GM21360 (cell line): ENCODE results near the gene RPS6KC1.
"Not testable (repeated sequence)": the region's sequence is repeated elsewhere in the genome, so short reads cannot be mapped to it uniquely, and the experiment has no call there.

Experiments used
- ATAC-seq: cut with Tn5 transposase; IDR thresholded peaks from one replicate; pipeline ENCODE4 v1.9.1; 2021; ENCODE audit warnings: mild to moderate bottlenecking, moderate library complexity; ENCODE audit not compliant: unreplicated experiment

Gene RPS6KC1

DNA sequence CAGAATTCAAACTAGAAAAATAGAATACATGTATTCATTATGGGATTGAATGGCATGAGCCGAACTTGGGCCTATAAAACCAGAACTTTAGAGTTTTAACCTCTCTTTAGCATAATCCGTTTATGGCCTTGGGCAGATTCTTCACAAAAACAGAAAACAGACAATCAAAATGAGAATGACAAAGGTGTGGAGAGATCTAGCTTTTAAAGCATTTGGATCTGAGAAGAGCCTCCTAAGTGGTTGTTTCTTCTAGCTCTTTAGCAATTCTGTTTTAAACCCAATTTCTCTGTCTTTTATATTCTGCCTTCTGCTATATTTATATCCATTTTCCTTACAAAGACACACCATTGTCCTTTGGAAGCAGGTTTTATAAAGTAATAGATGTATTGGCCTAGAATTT lies 160.2 kb downstream of the RPS6KC1 start:
- ATAC-seq, result no peak

GRCh38 chr1:213219076-213219475 lies 168.0 kb downstream of the RPS6KC1 start:
- ATAC-seq, result not testable (repeated sequence)

GRCh38 chr1:213221209-213221608 lies 170.2 kb downstream of the RPS6KC1 start:
- no peak for ATAC-seq

- no peak for ATAC-seq
These were observed 176.4 kb downstream of the RPS6KC1 start for GRCh38 chr1:213227458-213227857.

DNA sequence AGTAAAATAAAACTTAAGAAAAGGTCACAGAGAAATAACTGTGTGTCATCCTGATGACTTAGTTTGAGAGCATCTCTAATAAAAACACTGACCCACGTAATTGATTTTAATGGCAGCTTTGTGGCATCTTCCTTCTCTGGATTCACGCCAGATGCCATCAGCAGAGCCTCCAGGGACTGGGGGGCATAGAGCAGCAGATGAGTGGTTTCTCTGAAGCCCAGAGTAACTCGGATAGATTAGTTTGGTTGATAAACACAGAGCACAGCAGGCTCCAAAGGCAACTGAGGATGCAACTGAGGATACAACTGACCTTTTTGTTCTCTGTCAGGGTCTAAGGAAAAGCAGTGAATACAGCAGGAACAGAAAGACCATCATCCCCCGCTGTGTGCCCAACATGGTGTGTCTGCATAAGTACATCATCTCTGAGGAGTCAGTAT lies 180.8 kb downstream of the RPS6KC1 start:
- no peak for ATAC-seq

GRCh38 chr1:213242883-213243282 lies 191.8 kb downstream of the RPS6KC1 start:
- no peak for ATAC-seq

DNA sequence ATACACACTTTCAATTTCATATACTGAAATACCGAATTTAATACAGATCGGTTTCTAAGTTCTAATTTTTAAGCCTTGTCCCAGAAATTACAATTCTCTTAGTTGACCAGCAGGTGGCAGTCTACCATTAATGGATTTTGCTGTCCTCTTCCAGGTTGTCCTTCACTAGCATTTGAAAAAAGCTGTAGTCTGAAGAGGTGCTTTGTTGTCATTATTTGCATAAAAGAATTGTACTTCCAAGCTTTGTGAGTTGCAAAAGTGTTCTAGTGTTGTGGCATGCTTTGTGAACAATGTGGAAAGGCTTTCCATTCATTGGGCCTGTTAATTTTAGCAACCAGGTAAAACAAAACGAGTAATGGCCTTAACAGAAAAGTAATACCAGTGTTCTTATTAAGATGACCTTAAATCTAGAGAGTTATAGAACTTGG lies 193.6 kb downstream of the RPS6KC1 start:
- ATAC-seq, result no peak

DNA sequence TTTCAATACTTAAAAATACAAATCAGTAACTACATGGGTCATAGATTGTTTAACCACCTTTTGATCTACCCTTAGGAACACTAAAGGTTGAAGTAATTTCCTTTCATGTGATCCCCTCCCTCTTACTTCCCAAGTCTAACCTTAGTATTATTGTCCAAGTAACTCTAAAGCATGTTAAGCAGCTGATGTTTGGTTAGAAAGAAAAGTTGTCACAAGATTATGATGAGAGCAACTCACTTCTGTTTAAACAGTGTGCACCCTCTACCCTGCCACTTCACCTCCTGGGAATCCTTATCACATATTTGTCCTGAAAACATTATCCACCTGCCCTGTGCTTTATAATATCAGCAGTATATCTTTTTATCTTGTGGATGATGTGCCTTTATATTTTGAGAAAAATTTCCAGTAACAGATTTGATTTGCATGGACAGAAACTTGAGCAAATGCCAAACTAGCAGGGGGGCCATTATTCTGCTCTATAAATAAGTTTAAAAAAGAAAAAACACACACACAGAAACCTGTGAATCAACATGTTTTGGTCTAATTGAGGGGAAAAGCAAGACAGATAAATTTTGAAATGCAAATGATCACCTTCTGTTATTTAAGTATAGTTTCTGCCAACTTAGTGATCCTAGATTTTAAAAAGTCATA lies 194.3 kb downstream of the RPS6KC1 start:
- no peak for ATAC-seq

- ATAC-seq, result no peak
These were observed 196.0 kb downstream of the RPS6KC1 start for GRCh38 chr1:213247038-213247437.

DNA sequence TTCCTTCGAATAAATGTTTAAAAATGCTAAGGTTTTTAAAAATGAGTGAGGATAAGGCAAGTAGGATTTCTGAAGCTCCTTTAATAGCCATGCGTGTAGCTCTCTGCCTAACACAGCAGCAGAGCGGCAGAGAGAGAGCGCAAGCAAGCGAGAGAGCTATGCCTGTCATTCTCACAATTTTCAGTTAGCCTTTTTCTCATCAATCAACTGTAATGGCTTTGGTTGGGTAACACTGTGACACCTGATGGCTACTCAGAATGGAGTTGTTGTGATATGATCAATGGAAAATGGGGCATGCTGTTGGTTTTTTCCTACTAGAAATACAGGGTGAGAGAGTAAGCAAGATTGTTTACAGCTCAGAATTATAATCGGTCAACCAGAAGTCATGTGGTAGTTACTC lies 198.4 kb downstream of the RPS6KC1 start:
- no peak for ATAC-seq

DNA sequence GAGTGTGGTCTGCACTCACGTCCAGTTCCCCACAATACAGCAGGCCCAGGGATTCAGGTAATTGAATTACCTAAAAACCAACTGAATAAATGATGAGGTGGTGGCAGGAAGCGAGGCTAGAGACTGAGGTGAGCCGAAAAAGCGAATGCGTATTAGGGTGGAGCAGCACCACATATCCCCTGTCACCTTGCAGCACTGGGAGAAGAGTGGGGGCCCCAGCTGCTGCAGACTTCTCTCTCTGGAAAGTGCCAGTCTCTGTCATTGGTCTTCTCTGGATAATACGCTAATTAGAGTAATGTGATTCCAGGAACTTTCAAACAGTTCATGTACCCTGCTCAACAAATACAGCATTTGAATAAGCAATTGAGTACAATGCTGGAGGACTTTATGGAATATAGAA lies 199.0 kb downstream of the RPS6KC1 start:
- no peak for ATAC-seq

GRCh38 chr1:213250446-213250845 lies 199.4 kb downstream of the RPS6KC1 start:
- ATAC-seq, result no peak

DNA sequence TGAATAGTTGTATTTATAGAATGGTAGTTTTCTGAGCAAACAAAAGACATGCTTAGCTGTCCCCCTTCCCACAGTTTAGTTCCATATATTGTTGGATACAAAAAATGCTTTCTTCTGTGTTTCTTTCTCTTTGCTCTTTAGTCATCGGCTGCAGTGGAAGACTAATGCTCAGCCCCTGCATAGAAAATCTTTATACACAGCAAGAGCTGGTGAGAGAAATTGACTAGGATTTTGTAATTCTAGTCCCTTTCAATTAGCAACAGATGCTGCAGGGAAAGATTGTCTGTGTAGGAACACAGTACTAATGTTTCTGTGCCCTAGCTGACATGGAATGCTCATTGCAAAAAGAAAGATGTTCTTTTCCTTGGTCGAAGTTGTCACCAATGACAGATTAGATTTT lies 200.9 kb downstream of the RPS6KC1 start:
- no peak for ATAC-seq

DNA sequence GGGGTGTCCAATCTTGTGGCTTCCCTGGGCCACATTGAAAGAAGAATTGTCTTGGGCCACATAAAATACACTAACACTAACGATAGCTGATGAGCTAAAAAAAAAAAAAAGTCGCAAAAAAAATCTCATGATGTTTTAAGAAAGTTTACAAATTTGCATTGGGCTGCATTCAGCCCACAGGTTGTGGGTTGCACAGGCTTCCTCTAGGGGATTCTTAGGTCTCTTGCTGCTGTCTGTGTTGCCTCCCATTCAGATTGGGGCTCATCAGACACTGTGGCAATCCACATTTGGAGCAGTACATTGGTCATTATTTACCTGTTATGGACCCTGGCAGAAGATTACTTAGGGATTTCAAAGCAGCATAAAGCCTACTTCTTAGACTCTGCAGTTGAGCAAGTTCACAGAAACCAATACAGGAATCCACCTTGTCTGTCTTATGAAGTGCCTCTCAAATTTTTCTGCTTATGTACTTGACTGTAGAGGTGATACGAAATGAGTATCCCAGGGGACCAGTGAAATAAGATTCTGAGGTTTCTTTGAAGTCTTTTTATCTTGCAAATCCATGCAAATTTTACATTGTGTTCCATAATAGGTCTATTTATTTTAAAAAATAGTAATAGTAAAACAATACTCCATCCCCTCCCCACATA lies 205.5 kb downstream of the RPS6KC1 start:
- peak; percentile 86 for ATAC-seq

- no peak for ATAC-seq
These were observed 209.5 kb downstream of the RPS6KC1 start for GRCh38 chr1:213260311-213261075.

GRCh38 chr1:213264531-213264930 lies 213.5 kb downstream of the RPS6KC1 start:
- ATAC-seq, result no peak

- ATAC-seq, result no peak
These were observed 216.1 kb downstream of the RPS6KC1 start for GRCh38 chr1:213266983-213267772.

GRCh38 chr1:213268221-213268620 lies 217.2 kb downstream of the RPS6KC1 start:
- ATAC-seq, result no peak

- ATAC-seq, result no peak
These were observed 218.8 kb downstream of the RPS6KC1 start for GRCh38 chr1:213269829-213270228.

GRCh38 chr1:213273546-213273945 lies 222.5 kb downstream of the RPS6KC1 start:
- ATAC-seq, result no peak

DNA sequence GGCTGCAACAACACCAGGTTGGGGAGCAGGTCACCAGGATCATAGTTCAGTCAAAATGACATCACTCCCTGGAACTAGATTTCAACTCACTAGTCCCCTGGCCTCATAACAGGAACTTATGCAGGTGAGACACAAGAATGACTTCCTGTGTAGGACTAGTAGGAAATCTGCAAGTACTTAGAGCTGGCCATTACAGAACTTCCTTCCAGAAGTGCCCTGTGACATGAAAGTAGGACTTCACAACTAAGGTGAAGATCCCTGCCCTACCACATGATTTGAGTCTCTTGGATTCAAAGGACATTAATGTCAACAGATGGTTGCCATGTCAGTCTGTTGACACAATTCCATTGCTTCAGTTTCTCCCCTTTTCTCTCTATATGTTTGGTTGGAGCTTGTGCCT lies 223.1 kb downstream of the RPS6KC1 start:
- ATAC-seq, result no peak
